Activated naive CD8-positive, alpha-beta T cell treated with anti-CD3 and anti-CD28 coated beads, Interleukin-2, amount 50 U/mL, for 24 hours (primary cell): ENCODE data around the gene SARM1.
"Not testable (repeated sequence)": the region's sequence is repeated elsewhere in the genome, so short reads cannot be mapped to it uniquely, and the experiment has no call there.

Experiments used
- ATAC-seq: fragments of 150-1000 bp; cut with Tn5 transposase; one replicate; pipeline ENCODE4 v1.10.0; 2021
- DNase-seq: peaks from one replicate; pipeline ENCODE4 v3.0.0; 2021
- H3K27ac Mint-ChIP-seq: one replicate; pipeline ENCODE4 v1.8.0; 2021; ENCODE audit warnings: mild to moderate bottlenecking, mixed read lengths
- H3K27me3 Mint-ChIP-seq: one replicate; pipeline ENCODE4 v1.8.0; 2021; ENCODE audit warnings: mixed read lengths
- H3K36me3 Mint-ChIP-seq: one replicate; pipeline ENCODE4 v1.8.0; 2021; ENCODE audit warnings: low read depth, mixed read lengths
- H3K4me1 Mint-ChIP-seq: one replicate; pipeline ENCODE4 v1.8.0; 2021; ENCODE audit warnings: mixed read lengths
- H3K4me3 Mint-ChIP-seq: one replicate; pipeline ENCODE4 v1.8.0; 2021; ENCODE audit warnings: mild to moderate bottlenecking, moderate library complexity, mixed read lengths
- H3K9me3 Mint-ChIP-seq: one replicate; pipeline ENCODE4 v1.8.0; 2021; ENCODE audit warnings: mixed read lengths

Gene SARM1

GRCh38 chr17:28335201-28335958 is 36.1 kb upstream of the SARM1 start, which contains the start of the genes IFT20 and TNFAIP1:
TSS of gene IFT20 (minus strand) at chr17:28335472. CDS start at chr17:28331985, 3,487 bp downstream.
TSS of gene TNFAIP1 (plus strand) at chr17:28335761. CDS start at chr17:28339522, 3,761 bp downstream.
- Mint-ChIP-seq H3K9me3 (no peaks in the 10 kb centered on the region), H3K4me3 (peak within 1 kb of the TSS; percentile 92), H3K36me3 (peaks cover 7% of the 10 kb centered on the region), H3K27me3 (no peaks in the 10 kb centered on the region), H3K4me1 (peaks cover 35% of the 10 kb centered on the region), H3K27ac (peak within 1 kb of the TSS; percentile 78)
- DNase-seq (peak; percentile 93), ATAC-seq (peak; percentile 99)

GRCh38 chr17:28335959-28336871 is 35.3 kb upstream of the SARM1 start:
- peaks cover 35% of the 10 kb centered on the region for H3K4me1 Mint-ChIP-seq
- H3K4me3 Mint-ChIP-seq = peak overlapping the region; percentile 92
- no peaks in the 10 kb centered on the region for H3K9me3 Mint-ChIP-seq
- H3K36me3 Mint-ChIP-seq = peaks cover 7% of the 10 kb centered on the region
- H3K27me3 Mint-ChIP-seq = no peaks in the 10 kb centered on the region
- peak overlapping the region; percentile 78 for H3K27ac Mint-ChIP-seq
- ATAC-seq (no peak), DNase-seq (peak; percentile 45)

GRCh38 chr17:28338056-28338768 is 33.3 kb upstream of the SARM1 start:
- Mint-ChIP-seq H3K36me3 (peaks cover 8% of the 10 kb centered on the region), H3K27me3 (no peaks in the 10 kb centered on the region), H3K9me3 (no peaks in the 10 kb centered on the region), H3K27ac (no peak overlapping the region), H3K4me3 (no peak overlapping the region), H3K4me1 (peaks cover 35% of the 10 kb centered on the region)
- no peak for DNase-seq
- ATAC-seq = no peak

- not testable (repeated sequence) for H3K9me3 Mint-ChIP-seq, DNase-seq, H3K27me3 Mint-ChIP-seq, H3K27ac Mint-ChIP-seq, ATAC-seq, H3K4me3 Mint-ChIP-seq
- H3K36me3 Mint-ChIP-seq = peaks cover 10% of the 10 kb centered on the region
- H3K4me1 Mint-ChIP-seq = peaks cover 31% of the 10 kb centered on the region
Observed at GRCh38 chr17:28338769-28339212, 32.7 kb upstream of the SARM1 start.

- Mint-ChIP-seq H3K36me3 (peaks cover 15% of the 10 kb centered on the region), H3K27me3 (no peaks in the 10 kb centered on the region), H3K4me3 (no peak overlapping the region), H3K4me1 (peaks cover 25% of the 10 kb centered on the region), H3K9me3 (no peaks in the 10 kb centered on the region), H3K27ac (no peak overlapping the region)
- ATAC-seq = no peak
- no peak for DNase-seq
Observed at GRCh38 chr17:28339431-28339830, 32.1 kb upstream of the SARM1 start.

- ATAC-seq (no peak), DNase-seq (no peak)
- Mint-ChIP-seq H3K4me3 (no peak overlapping the region), H3K9me3 (no peaks in the 10 kb centered on the region), H3K4me1 (peaks cover 20% of the 10 kb centered on the region), H3K27ac (no peak overlapping the region), H3K36me3 (peaks cover 15% of the 10 kb centered on the region), H3K27me3 (no peaks in the 10 kb centered on the region)
Observed at GRCh38 chr17:28340374-28340773, 31.1 kb upstream of the SARM1 start.

- no peak overlapping the region for H3K27ac Mint-ChIP-seq
- no peak overlapping the region for H3K4me3 Mint-ChIP-seq
- peaks cover 21% of the 10 kb centered on the region for H3K36me3 Mint-ChIP-seq
- peaks cover 15% of the 10 kb centered on the region for H3K4me1 Mint-ChIP-seq
- H3K9me3 Mint-ChIP-seq = no peaks in the 10 kb centered on the region
- ATAC-seq (no peak), DNase-seq (no peak)
- H3K27me3 Mint-ChIP-seq = no peaks in the 10 kb centered on the region
Observed at GRCh38 chr17:28341516-28341915, 30.0 kb upstream of the SARM1 start.

GRCh38 chr17:28342313-28342712 is 29.2 kb upstream of the SARM1 start:
- DNase-seq (no peak), ATAC-seq (no peak)
- Mint-ChIP-seq H3K27me3 (no peaks in the 10 kb centered on the region), H3K36me3 (peaks cover 22% of the 10 kb centered on the region), H3K4me3 (no peak overlapping the region), H3K4me1 (peaks cover 7% of the 10 kb centered on the region), H3K9me3 (no peaks in the 10 kb centered on the region), H3K27ac (no peak overlapping the region)

- DNase-seq = no peak
- no peak overlapping the region for H3K4me3 Mint-ChIP-seq
- H3K27ac Mint-ChIP-seq = no peak overlapping the region
- no peaks in the 10 kb centered on the region for H3K9me3 Mint-ChIP-seq
- no peaks in the 10 kb centered on the region for H3K4me1 Mint-ChIP-seq
- no peaks in the 10 kb centered on the region for H3K27me3 Mint-ChIP-seq
- peaks cover 31% of the 10 kb centered on the region for H3K36me3 Mint-ChIP-seq
- ATAC-seq = no peak
Observed at GRCh38 chr17:28343491-28343932, 28.0 kb upstream of the SARM1 start.

- peak; percentile 6 for ATAC-seq
- H3K4me1 Mint-ChIP-seq = no peaks in the 10 kb centered on the region
- no peak overlapping the region for H3K4me3 Mint-ChIP-seq
- no peaks in the 10 kb centered on the region for H3K27me3 Mint-ChIP-seq
- H3K36me3 Mint-ChIP-seq = peaks cover 35% of the 10 kb centered on the region
- no peak for DNase-seq
- H3K9me3 Mint-ChIP-seq = no peaks in the 10 kb centered on the region
- H3K27ac Mint-ChIP-seq = no peak overlapping the region
Observed at GRCh38 chr17:28344011-28344410, 27.5 kb upstream of the SARM1 start.

- H3K36me3 Mint-ChIP-seq = peaks cover 35% of the 10 kb centered on the region
- no peak overlapping the region for H3K4me3 Mint-ChIP-seq
- ATAC-seq (no peak), DNase-seq (no peak)
- H3K4me1 Mint-ChIP-seq = no peaks in the 10 kb centered on the region
- H3K27ac Mint-ChIP-seq = no peak overlapping the region
- no peaks in the 10 kb centered on the region for H3K27me3 Mint-ChIP-seq
- H3K9me3 Mint-ChIP-seq = no peaks in the 10 kb centered on the region
Observed at GRCh38 chr17:28344435-28344901, 27.0 kb upstream of the SARM1 start.

- H3K9me3 Mint-ChIP-seq = no peaks in the 10 kb centered on the region
- no peaks in the 10 kb centered on the region for H3K27me3 Mint-ChIP-seq
- no peak for DNase-seq
- no peak overlapping the region for H3K4me3 Mint-ChIP-seq
- peaks cover 37% of the 10 kb centered on the region for H3K36me3 Mint-ChIP-seq
- no peaks in the 10 kb centered on the region for H3K4me1 Mint-ChIP-seq
- ATAC-seq = no peak
- no peak overlapping the region for H3K27ac Mint-ChIP-seq
Observed at GRCh38 chr17:28345419-28346198, 25.9 kb upstream of the SARM1 start.

- no peaks in the 10 kb centered on the region for H3K27me3 Mint-ChIP-seq
- no peak overlapping the region for H3K4me3 Mint-ChIP-seq
- H3K4me1 Mint-ChIP-seq = no peaks in the 10 kb centered on the region
Observed at GRCh38 chr17:28346199-28346580, 25.3 kb upstream of the SARM1 start.

More at GRCh38 chr17:28346199-28346580, 25.3 kb upstream of the SARM1 start:
- Mint-ChIP-seq H3K36me3 (peaks cover 37% of the 10 kb centered on the region), H3K9me3 (no peaks in the 10 kb centered on the region), H3K27ac (no peak overlapping the region)
- ATAC-seq = no peak
- no peak for DNase-seq
